NT2/D1 (cell line): ENCODE measurements around the gene GPAM.

Source experiments
- SUZ12 ChIP-seq: IDR thresholded peaks from 2 replicates; pipeline ENCODE4 v1.6.1; 2011; ENCODE audit not compliant: insufficient read length, insufficient read depth; ENCODE audit errors: extremely low read depth
- YY1 ChIP-seq: IDR thresholded peaks from 2 replicates; pipeline ENCODE4 v1.6.1; 2011; ENCODE audit not compliant: insufficient read length, insufficient read depth

GRCh38 chr10:112202076-112202475 lies 18.5 kb upstream of the GPAM start:
- TF ChIP-seq SUZ12 (no peak), YY1 (no peak)
